HG03095 (cell line): ENCODE results near the gene BOLA3.
"Not testable (repeated sequence)": the region's sequence is repeated elsewhere in the genome, so short reads cannot be mapped to it uniquely, and the experiment has no call there.

Experiments
- ATAC-seq: cut with Tn5 transposase; IDR thresholded peaks from one replicate; pipeline ENCODE4 v1.9.1; 2021; ENCODE audit warnings: moderate library complexity; ENCODE audit not compliant: unreplicated experiment

Gene BOLA3

DNA sequence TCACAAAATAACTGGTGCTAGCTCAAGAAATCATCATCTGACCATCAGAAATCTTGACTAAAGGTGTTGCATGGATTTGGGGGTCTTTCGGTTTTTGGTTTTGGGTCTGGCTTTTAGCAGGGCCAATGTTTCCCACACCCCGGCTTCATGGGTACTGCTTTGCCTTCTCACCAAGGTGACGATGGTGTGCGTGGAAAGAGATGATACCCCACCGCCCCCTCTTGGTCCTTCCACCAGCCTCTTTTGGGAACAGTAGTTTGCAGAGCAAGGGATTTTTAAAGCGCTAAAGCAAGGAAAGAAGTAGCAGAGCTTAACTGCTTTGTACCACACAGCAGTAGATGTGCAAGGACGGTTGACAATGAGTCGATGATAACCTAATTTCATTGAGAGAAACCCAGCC, 42.3 kb downstream of the BOLA3 start:
- no peak for ATAC-seq

DNA sequence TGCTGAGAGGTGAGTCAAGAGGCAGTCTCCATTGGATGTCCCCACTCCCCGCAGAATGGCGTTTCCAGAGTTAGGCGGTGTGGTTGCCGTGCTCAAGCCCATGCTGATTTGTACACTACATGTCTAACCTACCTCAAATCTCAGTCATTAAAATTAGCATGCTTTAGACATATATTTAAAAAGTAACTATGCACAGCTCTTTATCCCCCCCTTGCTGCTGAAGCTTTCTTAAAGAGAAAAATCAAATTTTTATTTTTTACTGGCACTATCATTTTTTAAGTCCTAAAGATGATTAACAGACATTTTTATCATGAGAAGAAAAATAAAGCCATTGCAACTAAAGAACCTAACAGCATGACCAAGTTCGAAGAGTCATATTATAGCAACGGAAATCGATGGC, 42.9 kb downstream of the BOLA3 start:
- no peak for ATAC-seq

DNA sequence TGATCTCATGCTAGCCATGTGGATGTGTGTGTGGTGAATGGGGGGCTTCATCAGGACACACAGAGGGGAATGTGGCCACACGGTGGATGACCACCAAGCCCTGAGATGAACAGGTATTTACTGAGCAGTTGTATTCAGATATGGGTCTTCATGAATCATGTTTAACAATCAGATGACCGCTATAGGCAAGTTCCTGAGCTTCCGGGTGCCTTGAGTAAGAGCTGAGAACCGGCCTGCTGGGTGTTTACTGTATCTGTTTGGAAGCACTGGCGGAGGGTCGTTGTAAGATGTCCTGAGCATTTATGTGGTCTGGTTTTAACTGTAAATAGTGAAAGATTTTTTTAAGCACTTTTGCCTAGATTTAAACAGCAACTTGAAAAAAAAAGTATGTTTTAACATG, 43.9 kb downstream of the BOLA3 start:
- ATAC-seq: no peak

DNA sequence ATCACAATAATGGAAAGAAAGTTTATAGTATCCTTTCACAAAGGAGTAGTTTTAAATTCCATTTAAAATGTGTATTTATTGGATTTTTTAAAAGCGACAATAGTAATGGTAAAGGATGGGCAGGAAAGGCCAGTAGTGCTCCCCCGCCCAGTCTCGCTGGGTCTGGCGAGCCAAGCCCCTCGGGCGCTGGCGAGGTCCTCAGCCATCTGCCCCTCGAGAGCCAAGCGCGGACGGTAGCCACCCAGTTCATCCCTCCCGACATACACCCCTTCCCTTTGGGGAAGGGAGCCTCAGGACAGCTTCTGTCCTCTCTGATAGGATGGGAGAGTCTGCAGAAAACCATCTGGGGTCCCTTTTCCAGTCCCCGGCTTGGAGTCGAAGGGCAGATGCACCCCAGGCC, 45.2 kb downstream of the BOLA3 start:
- no peak for ATAC-seq

DNA sequence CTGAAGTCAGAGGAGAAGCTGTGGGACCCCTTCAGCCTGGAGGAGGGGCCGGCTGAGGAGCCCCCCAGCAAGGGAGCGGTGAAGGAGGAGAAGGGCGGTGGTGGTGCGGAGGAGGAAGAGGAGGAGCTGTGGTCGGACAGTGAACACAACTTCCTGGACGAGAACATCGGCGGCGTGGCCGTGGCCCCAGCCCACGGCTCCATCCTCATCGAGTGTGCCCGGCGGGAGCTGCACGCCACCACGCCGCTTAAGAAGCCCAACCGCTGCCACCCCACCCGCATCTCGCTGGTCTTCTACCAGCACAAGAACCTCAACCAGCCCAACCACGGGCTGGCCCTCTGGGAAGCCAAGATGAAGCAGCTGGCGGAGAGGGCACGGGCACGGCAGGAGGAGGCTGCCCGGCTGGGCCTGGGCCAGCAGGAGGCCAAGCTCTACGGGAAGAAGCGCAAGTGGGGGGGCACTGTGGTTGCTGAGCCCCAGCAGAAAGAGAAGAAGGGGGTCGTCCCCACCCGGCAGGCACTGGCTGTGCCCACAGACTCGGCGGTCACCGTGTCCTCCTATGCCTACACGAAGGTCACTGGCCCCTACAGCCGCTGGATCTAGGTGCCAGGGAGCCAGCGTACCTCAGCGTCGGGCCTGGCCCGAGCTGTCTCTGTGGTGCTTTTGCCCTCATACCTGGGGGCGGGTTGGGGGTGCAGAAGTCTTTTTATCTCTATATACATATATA, 46.0 kb downstream of the BOLA3 start:
- ATAC-seq: no peak

DNA sequence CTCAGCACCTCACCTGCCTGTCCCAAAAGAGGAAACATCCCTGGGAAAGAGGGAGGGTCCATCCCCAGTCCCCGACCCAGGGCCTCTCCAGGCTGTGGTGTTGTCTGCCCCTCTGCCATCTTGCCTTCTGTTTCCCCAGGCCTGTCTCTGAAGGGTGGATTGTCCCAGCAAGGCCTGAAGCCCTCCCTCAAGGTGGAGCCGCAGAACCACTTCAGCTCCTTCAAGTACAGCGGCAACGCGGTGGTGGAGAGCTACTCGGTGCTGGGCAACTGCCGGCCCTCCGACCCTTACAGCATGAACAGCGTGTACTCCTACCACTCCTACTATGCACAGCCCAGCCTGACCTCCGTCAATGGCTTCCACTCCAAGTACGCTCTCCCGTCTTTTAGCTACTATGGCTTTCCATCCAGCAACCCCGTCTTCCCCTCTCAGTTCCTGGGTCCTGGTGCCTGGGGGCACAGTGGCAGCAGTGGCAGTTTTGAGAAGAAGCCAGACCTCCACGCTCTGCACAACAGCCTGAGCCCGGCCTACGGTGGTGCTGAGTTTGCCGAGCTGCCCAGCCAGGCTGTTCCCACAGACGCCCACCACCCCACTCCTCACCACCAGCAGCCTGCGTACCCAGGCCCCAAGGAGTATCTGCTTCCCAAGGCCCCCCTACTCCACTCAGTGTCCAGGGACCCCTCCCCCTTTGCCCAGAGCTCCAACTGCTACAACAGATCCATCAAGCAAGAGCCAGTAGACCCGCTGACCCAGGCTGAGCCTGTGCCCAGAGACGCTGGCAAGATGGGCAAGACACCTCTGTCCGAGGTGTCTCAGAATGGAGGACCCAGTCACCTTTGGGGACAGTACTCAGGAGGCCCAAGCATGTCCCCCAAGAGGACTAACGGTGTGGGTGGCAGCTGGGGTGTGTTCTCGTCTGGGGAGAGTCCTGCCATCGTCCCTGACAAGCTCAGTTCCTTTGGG, 47.2 kb downstream of the BOLA3 start:
- no peak for ATAC-seq

DNA sequence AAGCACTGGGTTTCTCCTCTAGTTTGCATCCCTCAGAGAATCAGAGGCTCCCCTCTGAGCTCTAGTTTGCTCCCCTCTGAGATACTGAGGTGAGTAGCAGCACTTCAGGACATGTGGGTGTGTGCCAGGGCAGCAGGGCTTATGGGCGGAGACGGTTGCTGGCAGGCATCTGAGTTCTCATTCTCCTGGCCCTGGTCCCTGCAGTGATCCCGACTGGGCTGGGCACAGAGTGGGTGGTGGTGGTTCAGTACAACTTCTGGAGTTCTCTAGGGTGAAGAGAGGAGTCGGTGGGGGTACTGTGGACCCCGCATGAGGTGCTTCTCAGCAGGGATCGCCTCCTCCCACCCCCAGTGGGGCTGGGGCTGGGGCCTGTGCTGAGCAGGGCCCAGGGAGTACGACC, 47.9 kb downstream of the BOLA3 start:
- no peak for ATAC-seq

DNA sequence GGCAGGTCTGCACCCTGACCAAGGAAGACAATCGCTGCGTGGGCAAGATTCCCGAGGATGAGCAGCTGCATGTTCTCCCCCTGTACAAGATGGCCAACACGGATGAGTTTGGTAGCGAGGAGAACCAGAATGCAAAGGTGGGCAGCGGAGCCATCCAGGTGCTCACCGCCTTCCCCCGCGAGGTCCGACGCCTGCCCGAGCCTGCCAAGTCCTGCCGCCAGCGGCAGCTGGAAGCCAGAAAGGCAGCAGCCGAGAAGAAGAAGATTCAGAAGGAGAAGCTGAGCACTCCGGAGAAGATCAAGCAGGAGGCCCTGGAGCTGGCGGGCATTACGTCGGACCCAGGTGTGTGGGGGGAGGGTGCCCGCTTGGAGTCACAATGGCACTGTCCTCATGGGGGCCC, 48.4 kb downstream of the BOLA3 start:
- no peak for ATAC-seq

DNA sequence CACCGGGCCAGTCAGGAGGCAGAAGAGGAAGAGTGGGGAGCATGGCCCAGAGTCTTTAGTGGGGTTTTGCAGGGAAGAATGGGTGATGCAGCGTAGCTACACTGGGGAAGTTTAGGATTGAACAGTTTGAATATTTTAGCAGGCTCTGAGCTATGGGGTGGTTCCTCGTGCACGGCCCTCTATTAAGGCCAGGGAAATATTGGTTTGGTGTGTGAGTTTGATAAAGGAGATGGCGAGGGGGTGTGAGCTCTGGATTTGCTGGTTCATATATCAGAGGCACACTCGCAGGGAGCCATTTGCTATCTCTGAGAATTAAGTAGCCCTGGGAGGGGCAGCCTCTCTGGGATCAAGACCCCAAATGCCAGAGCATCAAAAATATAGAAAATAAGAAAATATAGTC, 50.1 kb downstream of the BOLA3 start:
- ATAC-seq: no peak

DNA sequence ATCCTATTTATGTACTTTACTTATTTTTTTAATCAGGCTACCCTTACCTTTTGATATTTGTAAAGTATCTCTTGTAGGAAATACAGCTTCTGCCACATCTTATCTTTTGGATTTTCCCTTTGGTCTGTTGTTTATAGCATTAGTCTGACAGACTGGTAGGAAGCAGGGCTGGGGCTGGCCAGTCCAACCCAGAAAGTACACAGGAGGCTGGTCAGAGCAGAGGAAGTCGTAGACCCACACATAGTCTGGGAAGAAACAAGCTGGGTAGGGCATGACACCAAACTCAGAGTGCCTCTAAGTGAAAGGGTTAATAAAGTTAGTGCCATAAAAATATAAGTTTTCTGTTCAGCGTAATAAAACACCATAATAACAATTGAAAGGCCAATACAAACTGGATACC, 51.7 kb downstream of the BOLA3 start:
- no peak for ATAC-seq

DNA sequence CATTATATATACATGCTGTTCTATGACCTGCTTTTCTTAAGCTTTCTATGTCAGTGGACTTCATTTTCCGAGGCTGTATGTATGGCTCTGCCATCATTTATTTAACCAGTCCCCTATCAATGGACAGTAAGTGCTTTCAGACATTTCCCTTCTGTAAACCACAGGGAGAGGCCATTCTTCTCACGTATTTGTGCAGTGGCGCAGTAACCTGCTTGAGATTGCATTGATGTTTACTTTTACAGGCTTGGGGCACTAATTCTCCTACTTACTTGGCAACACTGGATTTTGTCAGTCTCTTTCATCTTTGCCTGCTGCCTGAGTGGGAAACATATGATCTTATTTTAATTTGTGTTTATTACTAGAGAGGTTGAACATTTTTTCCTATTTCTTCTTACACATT, 52.1 kb downstream of the BOLA3 start:
- no peak for ATAC-seq

DNA sequence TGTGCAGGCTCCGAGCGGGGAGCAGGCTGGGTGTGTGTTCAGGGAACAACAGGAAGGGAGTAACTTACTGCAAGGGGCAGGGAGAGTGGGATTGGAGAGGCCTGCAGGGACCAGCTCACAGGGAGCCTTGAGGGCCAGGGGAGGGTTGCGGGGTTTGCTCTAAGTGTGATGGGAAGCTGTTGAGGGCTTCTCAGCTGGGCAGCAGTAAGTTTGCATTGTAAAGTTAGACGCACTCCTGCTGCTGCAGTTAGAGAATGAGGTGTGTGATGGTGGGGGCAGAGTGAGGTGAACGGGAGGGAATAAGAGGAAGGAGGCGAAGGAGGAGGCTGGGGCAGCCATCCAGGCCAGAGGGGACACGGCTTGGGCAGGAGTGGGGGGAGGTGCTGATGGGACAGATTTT, 53.4 kb downstream of the BOLA3 start:
- ATAC-seq: no peak

DNA sequence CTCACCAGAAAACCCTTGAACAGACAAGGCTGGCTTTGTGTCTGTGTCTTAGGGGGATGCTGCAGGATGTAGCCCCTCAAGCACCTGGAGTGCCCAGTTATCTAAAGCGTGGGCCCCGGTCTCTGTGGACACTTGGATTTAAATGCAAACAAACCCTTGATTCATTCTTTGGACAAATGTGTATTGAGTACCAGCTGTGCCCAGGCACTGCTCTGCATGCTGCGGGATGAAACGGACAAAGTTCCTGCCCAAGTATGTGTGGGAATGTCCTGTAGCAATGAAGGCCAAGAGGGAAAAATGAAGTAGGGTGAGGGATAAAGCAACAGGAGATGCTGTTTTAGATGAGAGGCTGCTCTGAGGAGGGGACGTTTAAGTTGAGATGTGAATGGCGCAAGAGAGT, 53.9 kb downstream of the BOLA3 start:
- ATAC-seq: no peak

DNA sequence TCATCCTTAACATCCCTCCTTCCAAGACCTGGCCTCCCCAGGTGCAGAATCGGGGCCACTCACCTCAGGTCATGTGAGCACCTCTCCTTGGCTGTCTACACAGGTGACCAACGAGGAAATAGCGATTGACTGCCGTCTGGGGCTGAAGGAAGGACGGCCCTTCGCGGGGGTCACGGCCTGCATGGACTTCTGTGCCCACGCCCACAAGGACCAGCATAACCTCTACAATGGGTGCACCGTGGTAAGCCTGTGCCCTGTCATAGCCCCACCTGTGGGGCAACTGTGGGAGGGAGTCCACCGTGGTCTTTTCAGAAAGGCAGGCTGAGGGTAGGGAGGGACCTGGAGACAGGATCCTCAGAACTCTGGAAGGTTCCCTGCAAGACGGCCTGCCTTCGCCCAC, 54.3 kb downstream of the BOLA3 start:
- ATAC-seq: no peak

DNA sequence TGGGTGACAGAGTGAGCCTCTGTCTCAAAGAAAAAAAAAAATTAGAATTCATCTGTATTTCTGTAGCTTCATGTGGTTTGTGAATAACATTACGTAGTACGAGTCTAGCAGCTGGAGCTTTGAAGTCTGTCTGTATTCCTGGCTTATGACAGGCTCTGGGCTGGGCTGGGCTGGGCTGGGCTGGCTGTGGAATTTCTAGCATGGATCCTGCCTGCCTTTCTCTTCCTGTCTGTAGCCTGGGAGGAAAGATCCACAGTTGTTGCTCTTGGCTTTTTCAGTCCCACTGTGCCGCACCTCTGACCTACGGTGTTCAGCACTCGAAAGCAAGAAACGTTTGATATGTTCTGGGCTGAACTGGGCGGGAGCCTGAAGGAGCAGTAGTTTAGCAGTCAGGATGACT, 55.4 kb downstream of the BOLA3 start:
- ATAC-seq: no peak

DNA sequence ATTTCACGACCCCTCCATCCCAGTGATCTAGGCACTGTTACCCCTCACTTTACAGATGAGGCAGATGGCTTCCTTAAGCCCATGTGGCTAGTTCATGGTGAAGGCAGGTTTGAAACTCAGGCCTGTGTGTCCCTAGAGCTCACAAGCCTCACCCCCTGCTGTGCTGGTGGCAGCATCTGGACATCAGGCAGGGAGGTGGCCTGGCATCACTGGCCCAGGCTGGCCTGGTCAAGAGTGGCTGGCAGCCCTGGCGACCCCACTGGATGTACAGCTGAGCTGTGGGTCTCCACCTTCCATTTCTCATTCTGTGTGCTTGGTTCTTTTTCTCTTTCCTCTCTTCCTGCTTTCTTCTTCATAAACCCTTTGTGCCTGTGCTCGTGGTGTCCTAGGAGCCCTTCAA, 56.3 kb downstream of the BOLA3 start:
- ATAC-seq: no peak

DNA sequence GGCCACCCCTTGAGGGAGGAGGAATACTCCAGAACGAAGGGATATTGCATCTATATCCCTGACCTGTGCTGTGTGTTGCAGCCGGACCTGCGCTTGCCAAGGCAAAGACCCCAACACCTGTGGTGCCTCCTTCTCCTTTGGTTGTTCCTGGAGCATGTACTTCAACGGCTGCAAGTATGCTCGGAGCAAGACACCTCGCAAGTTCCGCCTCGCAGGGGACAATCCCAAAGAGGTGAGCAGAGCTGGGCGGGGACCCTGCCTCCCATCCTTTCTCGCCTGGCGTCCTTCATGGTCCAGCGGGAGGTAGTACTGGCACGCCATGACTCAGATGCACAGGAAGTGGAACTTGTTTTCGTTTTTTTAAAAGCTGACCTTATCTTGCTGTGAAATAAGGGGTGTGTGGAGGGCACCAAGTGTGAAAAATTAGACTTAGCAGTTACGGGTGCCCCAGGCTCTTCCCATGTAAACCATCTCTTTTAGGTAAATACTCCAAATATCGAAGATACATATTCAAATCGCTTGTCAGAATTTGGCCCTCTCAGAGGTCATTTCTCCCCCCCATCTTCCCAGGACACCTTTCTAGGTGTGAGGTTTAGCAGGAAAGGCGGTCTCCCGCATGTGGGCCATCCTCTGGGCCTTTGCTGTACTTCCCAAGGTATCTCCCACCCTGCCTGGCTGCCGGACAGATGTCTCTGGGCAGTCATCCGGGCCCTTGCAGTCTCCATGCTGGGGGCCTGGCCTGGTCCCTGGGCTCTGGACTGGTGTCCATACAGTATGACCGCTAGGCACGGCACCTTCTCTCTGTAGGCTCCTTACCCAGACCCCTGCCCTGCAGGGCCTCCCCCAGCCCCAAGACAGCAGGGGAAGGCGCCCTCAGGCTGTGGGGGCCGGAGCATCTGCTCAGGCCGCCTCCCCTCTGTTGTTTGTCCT, 57.6 kb downstream of the BOLA3 start:
- no peak for ATAC-seq

DNA sequence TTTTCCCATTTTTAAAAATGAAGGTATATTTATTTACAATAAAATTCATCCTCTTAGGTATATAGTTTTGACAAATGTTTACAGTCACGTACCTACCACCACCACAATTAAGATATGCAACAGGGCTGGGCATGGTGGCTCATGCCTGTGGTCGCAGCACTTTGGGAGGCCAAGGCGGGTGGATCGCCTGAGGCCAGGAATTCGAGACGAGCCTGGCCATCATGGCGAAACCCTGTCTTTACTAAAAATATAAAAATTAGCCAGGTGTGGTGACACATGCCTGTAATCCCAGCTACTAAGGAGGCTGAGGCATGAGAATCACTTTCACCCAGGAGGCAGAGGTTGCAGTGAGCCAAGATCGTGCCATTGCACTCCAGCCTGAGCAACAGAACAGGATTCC, 59.0 kb downstream of the BOLA3 start:
- not testable (repeated sequence) for ATAC-seq

DNA sequence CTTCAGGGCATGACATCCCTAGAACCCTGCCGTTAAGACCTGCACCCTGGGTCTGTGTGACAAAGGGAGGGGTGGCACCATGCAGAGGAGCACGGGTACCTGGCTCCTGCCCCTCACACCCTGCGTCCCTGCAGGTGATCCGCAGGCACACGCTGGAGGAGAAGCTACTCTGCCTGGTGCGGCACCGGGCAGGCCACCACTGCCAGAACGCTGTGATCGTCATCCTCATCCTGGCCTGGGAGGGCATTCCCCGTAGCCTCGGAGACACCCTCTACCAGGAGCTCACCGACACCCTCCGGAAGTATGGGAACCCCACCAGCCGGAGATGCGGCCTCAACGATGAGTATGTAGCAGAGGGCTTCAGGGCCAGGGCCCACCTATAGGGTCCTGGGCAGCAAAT, 60.0 kb downstream of the BOLA3 start:
- ATAC-seq: no peak

DNA sequence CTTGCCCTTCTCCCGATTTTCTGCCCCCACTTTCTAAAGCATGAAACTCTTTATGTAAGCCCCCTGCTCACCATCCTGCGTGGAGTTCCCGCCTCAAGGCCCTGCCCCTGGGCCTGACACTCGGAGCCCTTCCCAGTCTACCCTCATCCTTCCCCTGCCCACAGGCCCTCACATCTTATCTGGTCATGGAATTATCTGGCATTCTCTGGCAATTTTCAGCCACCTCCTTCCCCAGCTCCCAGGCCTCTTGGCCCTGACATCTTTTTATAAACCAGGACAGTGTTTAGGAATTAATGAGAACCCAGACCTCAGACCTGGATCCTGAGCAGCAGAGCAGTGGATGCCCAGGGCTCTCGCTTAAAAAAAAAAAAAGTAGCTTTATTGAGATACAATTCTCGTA, 61.7 kb downstream of the BOLA3 start:
- ATAC-seq: no peak
